Right lung (tissue), 5 donors: Measurements from ENCODE around the gene RHNO1. TPM values are rescaled to one million over a fixed set of nuclear protein-coding genes. Genes with fewer than 3 reads are reported as not detected.
A peak's percentile ranks its signal among the peaks of the same experiment; 100 is the strongest.
"Not testable (repeated sequence)": the region's sequence is repeated elsewhere in the genome, so short reads cannot be mapped to it uniquely, and the experiment has no call there.

Experiments used
- DNase-seq, 2 donors: peaks; one replicate each; pipeline ENCODE4 v3.0.0-alpha.2; 2013
- polyA plus RNA-seq, 5 donors: library from polyadenylated mRNA; unstranded; fragments of 120-200 nt; gene quantifications; one replicate each; pipeline versions ENCODE4 v1.2.1 to v1.2.3, GENCODE V29; 2013; ENCODE audit warnings: inconsistent platforms in 1 of 5, low replicate concordance in 1 of 5; ENCODE audit not compliant: insufficient read length in 5 of 5, insufficient read depth in 1 of 5

Gene RHNO1
- polyA plus RNA-seq, 5 donors = 34.4 to 42.5 (median 41.5) TPM

GRCh38 chr12:2856051-2856450 is 21.0 kb upstream of the RHNO1 start:
- DNase-seq = no peak

GRCh38 chr12:2857021-2857431 is 20.0 kb upstream of the RHNO1 start, which contains the start of gene TEX52:
TEX52 (minus strand) TSS chr12:2857039; CDS start chr12:2857026, 13 bp downstream.
- no peak for DNase-seq

GRCh38 chr12:2857576-2857975 is 19.4 kb upstream of the RHNO1 start:
- DNase-seq = no peak

- DNase-seq = no peak
Observed at GRCh38 chr12:2858334-2858733, 18.7 kb upstream of the RHNO1 start.

- DNase-seq = no peak
Observed at GRCh38 chr12:2858944-2859421, 18.0 kb upstream of the RHNO1 start.

GRCh38 chr12:2860170-2860569 is 16.9 kb upstream of the RHNO1 start:
- DNase-seq = no peak

GRCh38 chr12:2862876-2863275 is 14.1 kb upstream of the RHNO1 start:
- DNase-seq = no peak

- DNase-seq = not testable (repeated sequence)
Observed at GRCh38 chr12:2863402-2863801, 13.6 kb upstream of the RHNO1 start.

- no peak for DNase-seq
Observed at GRCh38 chr12:2864198-2864597, 12.8 kb upstream of the RHNO1 start.

- DNase-seq = not testable (repeated sequence)
Observed at GRCh38 chr12:2868986-2869632, 7.9 kb upstream of the RHNO1 start.

- no peak for DNase-seq
Observed at GRCh38 chr12:2876431-2877046, 484 bp upstream of the RHNO1 start.

- peak in 1 of 2 donors; percentile 39 for DNase-seq
Observed at GRCh38 chr12:2877953-2878732, 1.1 kb downstream of the RHNO1 start.

- DNase-seq = no peak
Observed at GRCh38 chr12:2879853-2880252, 2.8 kb downstream of the RHNO1 start.

- DNase-seq = no peak
Observed at GRCh38 chr12:2884810-2885209, 7.8 kb downstream of the RHNO1 start.

- DNase-seq = no peak
Observed at GRCh38 chr12:2886768-2887450, 9.9 kb downstream of the RHNO1 start.

- no peak for DNase-seq
Observed at GRCh38 chr12:2890001-2890387, 13.0 kb downstream of the RHNO1 start.

- peak; percentile 98 to 99 for DNase-seq
Observed at GRCh38 chr12:2890388-2891239, 13.6 kb downstream of the RHNO1 start, which contains the start of gene TULP3. TULP3 (plus strand) TSS chr12:2890891; CDS start chr12:2890948, 57 bp downstream.

GRCh38 chr12:2891240-2892053 is 14.4 kb downstream of the RHNO1 start:
- peak; percentile 74 to 78 for DNase-seq

- no peak for DNase-seq
Observed at GRCh38 chr12:2892246-2892645, 15.2 kb downstream of the RHNO1 start.

- DNase-seq = no peak
Observed at GRCh38 chr12:2893007-2893406, 16.0 kb downstream of the RHNO1 start.
